Measurements from ENCODE around the gene AGPAT2.

DNA sequence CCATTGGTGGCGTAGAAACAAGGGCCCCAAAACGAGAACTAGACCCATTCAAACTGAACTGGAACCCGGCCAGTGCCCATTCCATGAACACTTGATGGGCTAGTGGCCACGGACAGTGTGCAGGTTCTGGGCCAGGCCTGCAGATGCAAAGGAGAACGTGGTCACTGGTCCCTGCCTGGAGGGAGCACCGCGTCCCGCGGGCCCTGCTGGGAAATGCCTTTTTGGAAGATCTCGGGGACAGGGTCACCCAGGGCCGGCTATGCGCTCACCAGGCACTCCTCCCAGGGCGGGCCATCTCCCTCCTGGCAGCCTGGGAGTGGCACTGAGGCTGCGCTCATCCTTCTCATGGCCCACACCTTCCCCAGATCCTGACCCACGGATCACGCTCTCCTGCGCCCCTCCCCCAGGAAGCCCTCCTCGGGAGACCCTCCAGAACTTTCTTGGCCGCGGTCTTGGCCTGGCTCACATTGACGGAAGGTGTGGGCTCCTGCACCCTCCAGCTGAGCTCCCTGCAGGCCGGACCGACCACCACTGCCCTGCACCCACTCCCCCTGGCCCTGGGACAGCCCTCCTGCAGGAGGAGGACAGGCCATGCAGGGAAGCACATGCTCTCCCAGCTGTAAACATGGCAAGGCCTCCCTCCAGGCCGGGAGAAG, 22.3 kb upstream of the AGPAT2 start:
- TF ChIP-seq, protein P1, sequence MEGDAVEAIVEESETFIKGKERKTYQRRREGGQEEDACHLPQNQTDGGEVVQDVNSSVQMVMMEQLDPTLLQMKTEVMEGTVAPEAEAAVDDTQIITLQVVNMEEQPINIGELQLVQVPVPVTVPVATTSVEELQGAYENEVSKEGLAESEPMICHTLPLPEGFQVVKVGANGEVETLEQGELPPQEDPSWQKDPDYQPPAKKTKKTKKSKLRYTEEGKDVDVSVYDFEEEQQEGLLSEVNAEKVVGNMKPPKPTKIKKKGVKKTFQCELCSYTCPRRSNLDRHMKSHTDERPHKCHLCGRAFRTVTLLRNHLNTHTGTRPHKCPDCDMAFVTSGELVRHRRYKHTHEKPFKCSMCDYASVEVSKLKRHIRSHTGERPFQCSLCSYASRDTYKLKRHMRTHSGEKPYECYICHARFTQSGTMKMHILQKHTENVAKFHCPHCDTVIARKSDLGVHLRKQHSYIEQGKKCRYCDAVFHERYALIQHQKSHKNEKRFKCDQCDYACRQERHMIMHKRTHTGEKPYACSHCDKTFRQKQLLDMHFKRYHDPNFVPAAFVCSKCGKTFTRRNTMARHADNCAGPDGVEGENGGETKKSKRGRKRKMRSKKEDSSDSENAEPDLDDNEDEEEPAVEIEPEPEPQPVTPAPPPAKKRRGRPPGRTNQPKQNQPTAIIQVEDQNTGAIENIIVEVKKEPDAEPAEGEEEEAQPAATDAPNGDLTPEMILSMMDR (IDR thresholded peaks at IDR 0.05), result no peak
- TF ChIP-seq EZH2 (IDR thresholded peaks at IDR 0.05; ENCODE audit: borderline replicate concordance, insufficient read depth, low read depth, low read length, poor library complexity, severe bottlenecking), result no peak

Measured in B cell (primary cell).